Measurements from ENCODE around the gene SLC66A1.

The SLC66A1 gene

DNA sequence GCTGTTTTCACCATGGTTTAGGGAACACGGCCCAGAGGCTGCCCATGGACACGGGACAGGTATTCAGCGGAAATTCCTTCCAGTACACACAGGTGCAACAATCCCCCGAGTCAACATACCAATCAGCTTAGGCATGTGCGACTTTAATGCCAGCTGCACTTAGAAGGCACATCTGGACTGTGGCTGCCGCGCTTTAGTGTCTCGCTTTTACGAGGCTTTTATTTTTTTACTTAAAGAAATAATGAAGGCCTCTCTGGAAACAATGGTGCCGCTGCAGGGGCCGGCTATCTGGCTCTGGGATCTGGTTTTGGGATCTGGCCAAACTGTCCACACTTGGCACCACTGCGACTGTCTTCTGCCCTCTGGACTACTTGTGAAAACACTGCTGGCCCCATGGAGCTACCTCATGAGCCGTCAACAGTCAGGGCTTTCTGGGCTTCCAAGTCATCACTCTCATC, 55.5 kb downstream of the SLC66A1 start:
- H3K4me3 ChIP-seq (ENCODE audit: low read depth, low read length) = no peak overlapping the region
- TF ChIP-seq CTCF (IDR thresholded peaks at IDR 0.05; ENCODE audit: low read depth, low read length) = no peak

GRCh38 chr1:19368050-19368449, 55.9 kb downstream of the SLC66A1 start:
- no peak overlapping the region for H3K4me3 ChIP-seq (ENCODE audit: low read depth, low read length)
- TF ChIP-seq CTCF (IDR thresholded peaks at IDR 0.05; ENCODE audit: low read depth, low read length) = no peak

GRCh38 chr1:19368964-19369363, 56.8 kb downstream of the SLC66A1 start:
- TF ChIP-seq CTCF (IDR thresholded peaks at IDR 0.05; ENCODE audit: low read depth, low read length) = no peak
- no peak overlapping the region for H3K4me3 ChIP-seq (ENCODE audit: low read depth, low read length)

DNA sequence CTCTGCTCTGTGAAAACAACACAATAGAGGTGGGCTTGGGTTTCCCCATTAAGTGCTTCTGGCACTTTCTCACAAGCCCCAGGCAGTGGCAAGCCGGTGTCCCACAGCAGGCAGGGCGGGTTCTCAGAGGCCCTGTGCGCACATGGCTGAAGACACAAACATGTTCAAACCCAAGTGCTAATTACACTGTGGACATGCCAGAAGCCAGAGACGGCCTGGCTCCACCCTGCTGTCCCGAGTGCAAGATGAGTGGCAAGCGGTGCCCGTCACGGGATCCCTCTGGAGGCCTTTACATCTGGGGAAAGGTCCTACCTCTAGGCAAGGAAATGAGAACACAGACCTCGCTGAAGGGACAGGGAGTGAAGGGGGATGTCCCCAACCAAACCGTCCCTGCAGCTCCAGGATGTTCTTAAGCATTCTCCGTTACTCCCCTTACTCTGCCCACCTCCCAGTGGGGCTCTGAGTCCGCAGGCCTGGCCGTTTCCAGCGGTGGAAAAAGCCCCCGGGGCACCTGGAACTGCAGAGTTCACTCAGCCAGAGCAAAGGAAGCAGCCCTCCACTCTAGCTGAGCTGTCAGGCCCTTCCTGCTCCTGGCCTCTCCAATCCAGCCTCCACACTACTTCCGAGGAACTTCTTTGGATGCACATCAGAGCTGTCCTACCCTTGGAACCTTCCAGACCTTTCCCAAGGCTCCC, 57.4 kb downstream of the SLC66A1 start:
- H3K4me3 ChIP-seq (ENCODE audit: low read depth, low read length) = no peak overlapping the region
- no peak for TF ChIP-seq CTCF (IDR thresholded peaks at IDR 0.05; ENCODE audit: low read depth, low read length)

DNA sequence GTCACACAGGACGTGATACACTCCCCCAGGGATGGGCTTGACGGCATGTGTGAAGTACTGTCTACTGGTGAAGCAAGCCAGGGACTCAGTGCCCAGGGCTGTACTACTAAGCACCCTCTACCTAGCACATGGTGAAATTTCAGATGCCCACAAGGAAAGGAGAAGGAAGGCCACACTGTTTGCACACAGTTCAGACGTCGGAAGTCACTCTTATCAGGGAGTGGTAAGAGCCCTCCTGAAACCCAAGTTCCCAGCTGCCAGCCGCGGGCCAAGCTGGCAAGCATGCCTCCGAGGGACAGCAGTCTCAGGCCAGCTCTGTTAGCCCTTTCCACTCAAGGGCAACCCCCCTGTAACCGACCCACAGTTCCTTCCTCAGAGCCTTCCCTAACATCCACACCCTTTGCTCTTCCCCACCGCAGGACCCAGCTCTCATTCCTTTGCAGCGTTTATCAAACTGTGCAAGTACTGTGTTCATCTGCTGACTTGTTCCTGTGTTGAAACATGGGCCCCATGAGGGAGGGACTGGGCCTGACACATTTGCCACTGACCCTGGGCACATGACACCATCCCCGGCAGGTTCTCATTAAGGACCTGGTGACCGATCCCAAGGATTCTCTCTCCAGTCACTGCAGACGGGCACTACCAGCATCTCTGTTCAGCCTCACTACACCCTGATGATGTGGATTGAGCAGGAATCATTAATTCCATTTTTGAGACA, 58.5 kb downstream of the SLC66A1 start:
- no peak for TF ChIP-seq CTCF (IDR thresholded peaks at IDR 0.05; ENCODE audit: low read depth, low read length)

GRCh38 chr1:19371226-19372135, 59.4 kb downstream of the SLC66A1 start:
- no peak for TF ChIP-seq CTCF (IDR thresholded peaks at IDR 0.05; ENCODE audit: low read depth, low read length)
- H3K4me3 ChIP-seq (ENCODE audit: low read depth, low read length) = no peak overlapping the region

More for the DNA sequence above, 58.5 kb downstream of the SLC66A1 start:
- H3K4me3 ChIP-seq (ENCODE audit: low read depth, low read length) = no peak overlapping the region
